Testis (tissue), 3 donors: Measurements from ENCODE around the gene F8A1. TPM values are rescaled to one million over a fixed set of nuclear protein-coding genes. Genes with fewer than 3 reads are reported as not detected.
"Not testable (repeated sequence)": the region's sequence is repeated elsewhere in the genome, so short reads cannot be mapped to it uniquely, and the experiment has no call there.

Source experiments
- DNase-seq: peaks from one replicate; pipeline ENCODE4 v3.0.0-alpha.2; 2019
- H3K27ac ChIP-seq, 2 donors: fragments of 200-600 bp; sonication (generic); one replicate each; pipeline ENCODE4 v1.5.1; 2019
- H3K27me3 ChIP-seq: fragments of 200-600 bp; sonication (generic); one replicate; pipeline ENCODE4 v1.5.1; 2019
- H3K36me3 ChIP-seq: fragments of 200-600 bp; sonication (generic); one replicate; pipeline ENCODE4 v1.5.1; 2017; ENCODE audit warnings: low read depth; ENCODE audit errors: missing control alignments
- H3K4me1 ChIP-seq: fragments of 200-600 bp; sonication (generic); one replicate; pipeline ENCODE4 v1.5.1; 2019
- H3K4me3 ChIP-seq, 2 donors: fragments of 200-600 bp; sonication (generic); one replicate each; pipeline ENCODE4 v1.5.1; 2017 to 2019
- H3K9me3 ChIP-seq: fragments of 200-600 bp; sonication (generic); one replicate; pipeline ENCODE4 v1.5.1; 2017
- POLR2A ChIP-seq: fragments of 450-650 bp; IDR thresholded peaks from one replicate; pipeline ENCODE4 v1.6.1; 2017; ENCODE audit warnings: antibody characterized with exemption, mild to moderate bottlenecking, moderate library complexity
- WGBS, 2 donors: methylation state at CpG; one replicate each; pipeline ENCODE4 v1.1.5; 2018; 5-methylcytosine and 5-hydroxymethylcytosine counted together
- intact Hi-C: fragments of 100-400 bp; cut with DNase I; formaldehyde crosslinking; loops from one replicate; pipeline ENCODE4 v1.15.1; 2023; ENCODE audit warnings: low total_unique reads
- microRNA counts, 2 donors: library from miRNA; unstranded; fragments of <30 nt; microRNA quantifications; one replicate each; lab custom pipeline; 2016
- microRNA-seq, 2 donors: library from miRNA; unstranded; fragments of <30 nt; microRNA quantifications; one replicate each; pipeline ENCODE4, GENCODE V29; 2016; ENCODE audit warnings: borderline number of aligned reads in 2 of 2, borderline replicate concordance in 1 of 2
- polyA plus RNA-seq: library from polyadenylated mRNA; stranded (reverse); fragments of 350-450 nt; fragmentation: Illumina TruSeq; extraction: RNeasy Lipid Tissue Mini Kit (QIAGEN cat#74804); gene quantifications from one replicate; pipeline ENCODE4 v1.2.3, GENCODE V29; 2014; ENCODE audit warnings: low read depth, low replicate concordance; ENCODE audit not compliant: insufficient read depth
- small RNA-seq, 2 donors: library from RNA; depleted of rRNA; stranded (forward); fragments of <200 nt; gene quantifications; one replicate each; pipeline ENCODE3, GENCODE V24; 2016
- total RNA-seq, 2 donors: library from RNA; depleted of rRNA; stranded (reverse); fragments of >200 nt; gene quantifications; one replicate each; pipeline ENCODE4 v1.2.3, GENCODE V29; 2016
- TF ChIP-seq, protein P1 (sequence below), 3 experiments: fragments of 450-650 bp in 2 of 3; fragments of 200-600 bp in 1 of 3; sonication (generic) in 1 of 3; IDR thresholded peaks; one replicate each; pipeline ENCODE4 v1.5.1; 2016 to 2019; ENCODE audit warnings: antibody characterized with exemption in 3 of 3, mild to moderate bottlenecking in 2 of 3, moderate library complexity in 1 of 3

Gene F8A1
- total and polyA plus RNA-seq, 3 donors from 2014 or later = 6.9 to 15.5 (median 8.5) TPM

DNA sequence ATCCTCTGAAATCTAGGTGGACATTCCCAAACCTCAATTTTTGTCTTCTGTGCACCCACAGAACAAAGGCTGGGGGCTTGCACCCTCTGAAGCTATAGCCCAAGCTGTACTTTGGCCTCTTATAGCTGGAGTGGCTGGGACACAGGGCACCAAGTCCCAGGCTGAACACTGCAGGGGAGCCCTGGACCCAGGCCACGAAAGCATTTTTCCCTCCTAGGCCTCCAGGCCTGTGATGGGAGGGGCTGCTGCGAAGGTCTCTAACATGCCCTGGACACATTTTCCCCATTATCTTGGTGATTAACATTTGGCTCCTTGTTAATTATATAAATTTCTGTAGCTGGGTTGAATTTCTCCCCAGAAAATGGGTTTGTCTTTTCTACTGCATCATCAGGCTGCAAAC is 27.9 kb downstream of the F8A1 start:
- no peak for DNase-seq
- TF ChIP-seq, protein P1, sequence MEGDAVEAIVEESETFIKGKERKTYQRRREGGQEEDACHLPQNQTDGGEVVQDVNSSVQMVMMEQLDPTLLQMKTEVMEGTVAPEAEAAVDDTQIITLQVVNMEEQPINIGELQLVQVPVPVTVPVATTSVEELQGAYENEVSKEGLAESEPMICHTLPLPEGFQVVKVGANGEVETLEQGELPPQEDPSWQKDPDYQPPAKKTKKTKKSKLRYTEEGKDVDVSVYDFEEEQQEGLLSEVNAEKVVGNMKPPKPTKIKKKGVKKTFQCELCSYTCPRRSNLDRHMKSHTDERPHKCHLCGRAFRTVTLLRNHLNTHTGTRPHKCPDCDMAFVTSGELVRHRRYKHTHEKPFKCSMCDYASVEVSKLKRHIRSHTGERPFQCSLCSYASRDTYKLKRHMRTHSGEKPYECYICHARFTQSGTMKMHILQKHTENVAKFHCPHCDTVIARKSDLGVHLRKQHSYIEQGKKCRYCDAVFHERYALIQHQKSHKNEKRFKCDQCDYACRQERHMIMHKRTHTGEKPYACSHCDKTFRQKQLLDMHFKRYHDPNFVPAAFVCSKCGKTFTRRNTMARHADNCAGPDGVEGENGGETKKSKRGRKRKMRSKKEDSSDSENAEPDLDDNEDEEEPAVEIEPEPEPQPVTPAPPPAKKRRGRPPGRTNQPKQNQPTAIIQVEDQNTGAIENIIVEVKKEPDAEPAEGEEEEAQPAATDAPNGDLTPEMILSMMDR (IDR thresholded peaks at IDR 0.05) = no peak
- no peak for TF ChIP-seq POLR2A
- no peaks in the 10 kb centered on the region for H3K27me3 ChIP-seq
- 86% methylated on average over 2 of the region's 2 CpGs; no CpG with 5 or more reads in 1 of the 2 donors for WGBS, 2 donors
- H3K4me3 ChIP-seq = no peak overlapping the region
- H3K27ac ChIP-seq = no peak overlapping the region
- H3K4me1 ChIP-seq = no peaks in the 10 kb centered on the region
- no peaks in the 10 kb centered on the region for H3K9me3 ChIP-seq
- no peaks in the 10 kb centered on the region for H3K36me3 ChIP-seq
- intact Hi-C loops = no loop called here

DNA sequence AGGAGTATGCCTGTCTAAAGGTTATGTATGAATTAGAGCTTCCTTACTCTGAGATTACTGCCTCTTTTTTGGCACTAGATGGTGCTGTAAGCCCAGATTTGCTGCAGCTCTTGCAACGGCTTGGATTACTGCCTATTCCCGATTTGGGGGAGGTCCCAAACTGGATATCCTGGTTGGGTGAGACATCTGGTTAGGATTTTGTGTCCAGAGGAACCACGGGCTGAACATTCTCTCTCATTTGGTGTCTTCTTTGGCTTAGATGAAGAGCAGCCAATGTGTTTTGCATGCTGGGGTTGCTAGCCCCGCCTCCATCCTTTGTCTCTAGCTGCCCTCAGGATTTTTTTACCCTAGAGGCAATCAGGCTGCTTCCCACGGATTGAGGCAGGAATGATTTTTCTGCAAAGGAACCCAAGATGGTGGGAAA is 31.9 kb downstream of the F8A1 start:
- DNase-seq = peak; percentile 41
- intact Hi-C loops = no loop called here

DNA sequence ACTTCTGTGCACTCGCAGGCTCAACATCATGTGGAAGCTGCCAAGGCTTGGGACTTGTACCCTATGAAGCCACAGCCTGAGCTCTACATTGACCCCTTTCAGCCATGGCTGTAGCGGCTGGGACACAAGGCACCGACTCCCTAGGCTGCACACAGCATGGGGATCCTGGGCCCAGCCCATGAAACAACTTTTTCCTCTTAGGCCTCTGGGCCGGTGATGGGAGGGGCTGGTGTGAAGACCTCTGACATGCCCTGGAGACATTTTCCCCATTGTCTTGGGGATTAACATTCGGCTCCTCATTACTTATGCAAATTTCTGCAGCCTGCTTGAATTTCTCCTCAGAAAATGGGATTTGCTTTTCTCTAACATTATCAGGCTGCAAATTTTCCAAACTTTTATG is 38.6 kb downstream of the F8A1 start:
- H3K4me3 ChIP-seq, H3K27me3 ChIP-seq, H3K4me1 ChIP-seq, intact Hi-C loops, H3K36me3 ChIP-seq, H3K9me3 ChIP-seq, DNase-seq, H3K27ac ChIP-seq: not testable (repeated sequence)
- WGBS, 2 donors = 96 to 100% methylated on average over 1 to 5 of the region's 5 CpGs

More for the DNA sequence above, 31.9 kb downstream of the F8A1 start:
- H3K27ac ChIP-seq = no peak overlapping the region
- H3K4me1 ChIP-seq = no peaks in the 10 kb centered on the region
- H3K27me3 ChIP-seq = no peaks in the 10 kb centered on the region
- H3K4me3 ChIP-seq = no peak overlapping the region
- WGBS, 2 donors = 9% methylated on average over 5 of the region's 5 CpGs; no CpG with 5 or more reads in 1 of the 2 donors
- H3K9me3 ChIP-seq = no peaks in the 10 kb centered on the region
- no peak for TF ChIP-seq POLR2A
- TF ChIP-seq, protein P1 (IDR thresholded peaks at IDR 0.05) = peak in 1 of 3 experiments; percentile 12
- H3K36me3 ChIP-seq = no peaks in the 10 kb centered on the region

MicroRNAs within 50 kb of the gene (microRNA counts, 767-probe panel; counts per million panel counts)
- 0 to 152 counts per million in 2 donors for microRNA hsa-miR-1184 (lab: Ali Mortazavi, UCI)

Small RNA genes lying within 50 kb of the gene (microRNA-seq; reads per million reads assigned to microRNA genes)
- 0 reads per million in 2 donors for gene MIR1184-1

Small RNA genes lying within 50 kb of the gene (small RNA-seq; reads per million reads assigned to genes)
- 0 reads per million in 2 donors for gene MIR1184-1

Other genes with a start within 250 kb of the F8A1 start
- gene CTAG2, start 232.8 kb upstream of the F8A1 start, total RNA-seq = 10 to 100 TPM; 17.3 to 27.6 TPM
- gene CTAG2, start 232.8 kb upstream of the F8A1 start, polyA plus RNA-seq = 8.4 TPM
- gene GAB3, start 135.3 kb upstream of the F8A1 start, total RNA-seq = 10 to 100 TPM; 30.5 to 30.6 TPM
- gene GAB3, start 135.3 kb upstream of the F8A1 start, polyA plus RNA-seq = 9.1 TPM
- 10 to 100 TPM; 66.4 to 93.1 TPM for gene DKC1, start 123.5 kb upstream of the F8A1 start, total RNA-seq
- 58.8 TPM for gene DKC1, start 123.5 kb upstream of the F8A1 start, polyA plus RNA-seq
- 10 to 100 TPM; 36.4 to 46.2 TPM for gene MPP1, start 80.9 kb upstream of the F8A1 start, total RNA-seq
- gene MPP1, start 80.9 kb upstream of the F8A1 start, polyA plus RNA-seq = 21.9 TPM
- gene SMIM9, start 51.7 kb upstream of the F8A1 start, total RNA-seq = under 1 TPM in 1 of 2 donors, not detected in 1; 0.87 TPM
- gene SMIM9, start 51.7 kb upstream of the F8A1 start, polyA plus RNA-seq = 0.51 TPM
- gene F8, start 136.4 kb downstream of the F8A1 start, total RNA-seq = 10 to 100 TPM; 25.0 to 35.2 TPM
- 18.0 TPM for gene F8, start 136.4 kb downstream of the F8A1 start, polyA plus RNA-seq
- 10 to 100 TPM; 65.0 to 71.7 TPM for gene FUNDC2, start 140.5 kb downstream of the F8A1 start, total RNA-seq
- 104 TPM for gene FUNDC2, start 140.5 kb downstream of the F8A1 start, polyA plus RNA-seq
- gene CMC4, start 184.8 kb downstream of the F8A1 start, total RNA-seq = 10 to 100 TPM; 25.4 to 29.8 TPM
- 8.5 TPM for gene CMC4, start 184.8 kb downstream of the F8A1 start, polyA plus RNA-seq
- 10 to 100 TPM; 25.0 to 25.5 TPM for gene MTCP1, start 184.8 kb downstream of the F8A1 start, total RNA-seq
- gene MTCP1, start 184.8 kb downstream of the F8A1 start, polyA plus RNA-seq = 23.3 TPM
- 1 to 10 TPM; 2.8 to 3.4 TPM for gene BRCC3, start 185.2 kb downstream of the F8A1 start, total RNA-seq
- gene BRCC3, start 185.2 kb downstream of the F8A1 start, polyA plus RNA-seq = 1.4 TPM